ENCODE results near the gene RAB21.

DNA sequence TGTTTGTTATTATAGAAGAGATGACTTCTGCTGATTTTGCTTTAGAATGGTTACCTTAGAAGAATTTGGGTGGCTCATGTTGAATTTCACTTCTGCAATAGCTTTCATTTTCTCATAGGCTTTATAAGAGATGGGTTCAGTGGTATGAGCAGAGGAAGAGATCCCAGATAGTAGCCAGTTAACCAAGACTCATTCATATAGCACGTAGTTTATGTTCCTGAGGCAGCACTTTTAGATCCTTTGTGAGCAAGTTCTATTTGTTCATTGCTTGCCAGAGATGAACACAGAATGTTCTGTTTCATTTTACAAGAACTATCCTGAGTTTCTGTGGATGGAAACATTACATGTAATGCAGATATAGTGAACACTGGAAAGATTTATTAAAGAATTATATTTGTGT is 32.2 kb downstream of the RAB21 start:
- no peak for TF ChIP-seq TAF1 (IDR thresholded peaks at IDR 0.05; ENCODE audit: low read depth, low read length)
- TF ChIP-seq POLR2AphosphoS5 (IDR thresholded peaks at IDR 0.05; ENCODE audit: low read depth, low read length), result no peak
- TF ChIP-seq POLR2A (IDR thresholded peaks at IDR 0.05; ENCODE audit: low read depth, low read length), result no peak
